GM12892 (cell line): ENCODE measurements around the gene CADM3.

ENCODE experiments used
- POLR2A ChIP-seq: IDR thresholded peaks from 2 replicates; pipeline ENCODE4 v1.6.1; 2011; ENCODE audit warnings: low read depth, low read length, control low read depth
- POLR2AphosphoS5 ChIP-seq: IDR thresholded peaks from 2 replicates; pipeline ENCODE4 v1.6.1; 2011; ENCODE audit warnings: low read depth, low read length, control low read depth
- TAF1 ChIP-seq: IDR thresholded peaks from 2 replicates; pipeline ENCODE4 v1.6.1; 2011; ENCODE audit warnings: low read depth, mild to moderate bottlenecking, control low read depth, low read length, borderline replicate concordance

DNA sequence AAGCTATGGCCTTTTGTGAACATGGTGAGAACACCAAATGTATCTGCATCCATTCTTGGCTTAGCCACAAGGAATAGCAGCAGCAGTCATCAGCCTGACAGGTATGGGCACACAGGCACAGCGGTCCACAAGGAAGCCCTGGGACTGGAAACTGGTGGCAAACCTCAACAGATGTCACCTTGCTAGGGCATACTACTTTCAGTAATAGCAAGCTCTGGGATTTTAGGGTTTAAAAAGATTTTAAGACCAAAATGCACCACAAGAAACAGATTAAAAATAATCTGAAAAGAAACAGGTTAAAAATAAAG is 9.7 kb upstream of the CADM3 start:
- TF ChIP-seq POLR2A (no peak), POLR2AphosphoS5 (no peak), TAF1 (no peak)
